ENCODE results near the gene SYCP2.

The SYCP2 gene

GRCh38 chr20:59944726-59945125 is 11.3 kb upstream of the SYCP2 start:
- no peak for DNase-seq

GRCh38 chr20:59942245-59942644 is 8.8 kb upstream of the SYCP2 start:
- DNase-seq, result no peak

- DNase-seq, result no peak
These were observed 7.5 kb upstream of the SYCP2 start for GRCh38 chr20:59940956-59941294.

GRCh38 chr20:59940129-59940955 is 6.9 kb upstream of the SYCP2 start, which contains the start of the genes FAM217B and PPP1R3D:
Gene FAM217B, plus strand, starts transcription at chr20:59940389. Its CDS starts 3,555 bp downstream, at chr20:59943944.
Gene PPP1R3D, minus strand, starts transcription at chr20:59940305. Its CDS starts 374 bp downstream, at chr20:59939931.
- DNase-seq, result peak; percentile 88

GRCh38 chr20:59939879-59940128 is 6.4 kb upstream of the SYCP2 start:
- DNase-seq, result no peak

- DNase-seq, result no peak
These were observed 5.8 kb upstream of the SYCP2 start for GRCh38 chr20:59939052-59939878.

- DNase-seq, result no peak
These were observed 5.2 kb upstream of the SYCP2 start for GRCh38 chr20:59938696-59939051.

- no peak for DNase-seq
These were observed 4.8 kb upstream of the SYCP2 start for GRCh38 chr20:59938221-59938620.

GRCh38 chr20:59937150-59937549 is 3.7 kb upstream of the SYCP2 start:
- no peak for DNase-seq

- DNase-seq, result no peak
These were observed 3.0 kb upstream of the SYCP2 start for GRCh38 chr20:59936409-59936808.

GRCh38 chr20:59935457-59936185 is 2.2 kb upstream of the SYCP2 start:
- no peak for DNase-seq

GRCh38 chr20:59933849-59934585 is 580 bp upstream of the SYCP2 start:
- peak; percentile 74 for DNase-seq

GRCh38 chr20:59932616-59933295 is 681 bp downstream of the SYCP2 start:
- DNase-seq, result no peak

- no peak for DNase-seq
These were observed 1.7 kb downstream of the SYCP2 start for GRCh38 chr20:59931511-59932312.

- no peak for DNase-seq
These were observed 7.5 kb downstream of the SYCP2 start for GRCh38 chr20:59925899-59926298.

GRCh38 chr20:59925359-59925758 is 8.1 kb downstream of the SYCP2 start:
- no peak for DNase-seq

GRCh38 chr20:59923514-59923913 is 9.9 kb downstream of the SYCP2 start:
- DNase-seq, result no peak

- DNase-seq, result no peak
These were observed 12.5 kb downstream of the SYCP2 start for GRCh38 chr20:59920944-59921343.

GRCh38 chr20:59912609-59913008 is 20.8 kb downstream of the SYCP2 start:
- DNase-seq, result no peak

GRCh38 chr20:59911041-59911440 is 22.4 kb downstream of the SYCP2 start:
- DNase-seq, result no peak

- DNase-seq, result no peak
These were observed 24.6 kb downstream of the SYCP2 start for GRCh38 chr20:59908855-59909254.

GRCh38 chr20:59903621-59904020 is 29.8 kb downstream of the SYCP2 start:
- DNase-seq, result no peak
